ENCODE results near the gene RBFA.

DNA sequence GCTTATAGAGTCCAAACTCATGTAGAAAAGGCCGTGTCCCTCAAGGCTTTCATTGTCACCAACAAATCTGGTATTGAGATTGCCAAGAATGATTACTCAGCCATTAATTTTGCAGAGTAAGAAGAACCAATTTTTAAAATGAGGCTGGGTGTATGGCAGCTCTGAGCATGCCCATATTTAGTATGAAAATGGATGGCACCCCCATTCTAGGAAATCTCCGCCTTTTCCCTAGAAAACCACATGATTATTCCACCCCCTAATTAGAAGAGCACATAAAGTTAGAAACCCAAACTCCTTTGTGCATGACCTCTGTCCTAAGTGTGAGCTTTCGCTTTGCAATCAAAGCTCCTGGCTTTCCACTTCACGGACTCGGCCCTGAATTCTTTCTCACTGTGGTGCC lies 31.8 kb upstream of the RBFA start:
- TF ChIP-seq POLR2A (IDR thresholded peaks at IDR 0.05; ENCODE audit: low read depth, low read length) (no peak), POLR2AphosphoS5 (IDR thresholded peaks at IDR 0.05; ENCODE audit: low read depth, low read length) (no peak)
